Myocyte (in vitro differentiated cells): ENCODE data around the gene AURKAIP1. TPM values are rescaled to one million over a fixed set of nuclear protein-coding genes. Genes with fewer than 3 reads are reported as not detected.
A peak's percentile ranks its signal among the peaks of the same experiment; 100 is the strongest.

Experiments
- DNase-seq: peaks from one replicate; pipeline ENCODE4 v3.0.0-alpha.2; 2012; ENCODE audit warnings: low read depth
- total RNA-seq: library from RNA; depleted of rRNA; stranded (reverse); fragments of >200 nt; gene quantifications from 2 replicates; pipeline ENCODE4 v1.2.3, GENCODE V29; 2014

Gene AURKAIP1
- total RNA-seq, 1 donor from 2014 or later = 198 TPM

DNA sequence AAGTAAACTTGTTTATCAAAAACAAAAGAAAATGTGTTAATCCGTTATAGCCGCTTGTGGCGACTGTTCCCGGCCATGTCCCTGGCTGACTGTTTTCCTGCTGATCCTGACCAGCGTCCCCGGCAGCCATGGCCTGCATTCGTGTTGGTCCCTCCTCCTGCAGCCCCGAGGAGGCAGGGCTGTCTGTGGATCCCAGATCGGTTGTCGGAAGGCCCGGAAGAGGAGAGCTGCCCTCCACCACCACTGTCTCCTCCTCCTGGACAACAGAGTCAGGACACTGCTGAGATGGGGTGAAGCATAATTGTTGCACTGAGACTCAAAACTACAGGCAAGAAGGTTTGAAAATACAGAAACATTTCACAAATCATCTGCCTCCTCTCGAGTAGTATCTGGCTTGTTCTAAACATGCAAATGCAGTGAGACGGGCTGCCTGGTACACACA is 13.0 kb downstream of the AURKAIP1 start:
- DNase-seq = peak; percentile 89

DNA sequence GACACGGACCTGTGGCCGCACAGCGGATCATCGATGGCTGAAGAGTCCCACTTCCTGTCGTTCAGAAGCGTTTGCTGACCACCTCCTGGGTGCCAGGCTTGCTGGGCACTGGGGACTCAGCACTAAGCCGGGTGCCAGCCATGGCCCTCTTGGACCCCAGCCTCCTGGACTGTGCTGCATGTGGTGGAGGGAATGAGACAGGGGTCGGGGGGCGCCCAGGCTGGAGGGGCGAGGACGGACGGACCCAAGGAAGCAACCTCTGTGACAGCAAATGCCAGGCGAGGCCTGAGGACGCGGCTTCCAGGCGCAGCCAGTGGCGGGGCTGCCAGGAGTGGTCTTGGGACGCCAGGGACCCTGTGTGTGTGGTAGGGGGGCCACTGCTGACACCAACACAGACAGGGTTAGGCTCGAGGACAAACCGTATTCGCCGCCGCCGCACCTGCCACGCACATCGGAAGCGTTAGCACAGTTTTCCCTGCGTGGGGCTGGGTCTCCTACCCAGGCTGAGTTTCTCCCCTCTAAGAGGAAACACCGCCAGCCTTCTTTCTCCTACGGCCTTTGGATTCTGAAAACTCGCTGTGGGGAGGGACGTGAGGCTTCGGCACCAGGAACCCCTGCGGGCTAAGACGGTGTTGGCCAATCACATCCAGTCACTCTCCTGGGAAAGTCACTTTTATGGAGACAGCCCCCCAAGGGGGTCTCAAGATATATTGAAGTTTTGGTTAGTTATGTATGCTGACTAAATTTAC is 13.6 kb downstream of the AURKAIP1 start:
- DNase-seq = no peak

DNA sequence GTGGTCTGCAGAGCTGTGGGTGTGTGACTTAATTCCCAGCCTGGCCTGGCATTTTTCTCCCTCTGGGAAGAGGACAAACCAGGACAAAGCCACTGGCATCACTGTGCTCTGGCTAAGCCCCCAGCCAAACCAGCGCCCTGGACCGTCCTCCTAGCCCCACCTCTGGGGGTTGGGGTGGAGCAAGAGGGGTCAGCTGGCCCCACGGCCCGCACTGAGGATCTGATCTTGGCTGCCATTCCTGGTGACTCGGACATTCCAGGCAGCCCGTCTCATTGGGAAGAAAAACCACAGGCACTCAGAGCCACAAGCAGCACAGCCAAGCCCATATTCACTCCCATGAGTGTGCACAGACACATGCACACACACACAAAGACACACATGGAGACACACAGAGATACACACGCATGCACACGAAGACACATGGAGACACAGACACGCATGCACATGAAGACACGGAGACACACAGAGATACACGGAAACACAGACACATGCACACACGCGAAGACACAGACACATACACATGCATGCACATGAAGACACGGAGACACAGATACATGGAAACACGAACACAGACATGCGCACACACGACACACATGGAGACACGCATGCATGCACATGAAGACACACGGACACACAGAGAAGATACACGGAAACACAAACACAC is 14.4 kb downstream of the AURKAIP1 start:
- DNase-seq = peak; percentile 99

DNA sequence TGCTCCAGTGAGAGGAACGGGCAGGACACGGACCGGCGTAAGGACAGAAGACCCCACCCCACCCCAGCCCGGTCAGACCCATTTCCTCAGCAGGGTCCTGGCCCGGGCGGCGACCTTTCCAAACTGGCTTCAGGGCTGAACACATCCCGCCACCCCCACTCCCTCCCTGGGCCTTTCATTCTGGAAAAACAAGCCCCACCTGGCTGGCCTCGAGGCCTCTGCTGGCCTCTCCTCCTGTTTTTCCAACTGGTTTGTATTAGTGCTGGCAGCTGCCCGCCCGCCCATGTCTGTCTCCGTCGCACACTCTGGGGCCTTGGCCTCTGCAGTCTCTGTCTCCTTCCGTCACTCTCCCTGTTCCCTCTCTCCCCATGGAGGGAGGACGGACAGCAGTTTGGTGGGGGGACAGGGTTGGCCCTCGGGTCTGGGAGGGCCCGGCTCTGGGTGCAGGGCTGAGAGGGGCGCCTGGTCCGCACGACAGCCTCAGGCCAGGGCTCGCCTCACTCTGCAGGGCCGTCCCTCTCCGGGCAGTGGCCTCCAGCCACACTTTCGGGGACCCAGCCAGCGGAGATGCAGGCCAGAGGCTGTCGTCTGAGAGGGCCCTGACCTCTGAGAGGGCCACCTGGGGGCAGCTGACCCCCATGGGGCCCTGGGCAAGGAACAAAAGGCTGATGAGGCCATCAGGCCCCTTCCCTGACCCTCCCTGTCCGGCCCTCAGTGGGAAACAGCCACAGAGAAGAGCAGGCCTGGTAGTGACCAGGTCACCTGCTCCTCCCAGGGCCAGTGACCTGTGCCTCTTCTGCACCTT is 15.1 kb downstream of the AURKAIP1 start:
- peak; percentile 74 for DNase-seq

DNA sequence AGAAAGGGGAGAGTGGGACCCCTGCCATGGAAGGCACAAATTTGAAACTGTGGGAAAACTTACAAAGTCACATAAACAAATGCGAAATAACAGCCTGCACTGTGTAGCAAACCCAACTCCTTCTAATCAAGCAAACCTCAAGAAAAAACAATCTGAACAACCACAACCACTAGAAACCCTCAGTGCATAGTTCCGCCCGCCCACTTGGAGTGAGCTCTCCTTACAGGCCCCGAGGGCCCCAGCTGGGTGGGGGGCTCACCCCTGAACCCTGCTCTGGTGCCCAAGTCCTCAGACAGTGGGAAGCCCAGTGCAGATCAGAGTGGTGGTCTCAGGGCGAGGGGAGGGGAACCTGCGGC is 15.7 kb downstream of the AURKAIP1 start:
- peak; percentile 70 for DNase-seq

DNA sequence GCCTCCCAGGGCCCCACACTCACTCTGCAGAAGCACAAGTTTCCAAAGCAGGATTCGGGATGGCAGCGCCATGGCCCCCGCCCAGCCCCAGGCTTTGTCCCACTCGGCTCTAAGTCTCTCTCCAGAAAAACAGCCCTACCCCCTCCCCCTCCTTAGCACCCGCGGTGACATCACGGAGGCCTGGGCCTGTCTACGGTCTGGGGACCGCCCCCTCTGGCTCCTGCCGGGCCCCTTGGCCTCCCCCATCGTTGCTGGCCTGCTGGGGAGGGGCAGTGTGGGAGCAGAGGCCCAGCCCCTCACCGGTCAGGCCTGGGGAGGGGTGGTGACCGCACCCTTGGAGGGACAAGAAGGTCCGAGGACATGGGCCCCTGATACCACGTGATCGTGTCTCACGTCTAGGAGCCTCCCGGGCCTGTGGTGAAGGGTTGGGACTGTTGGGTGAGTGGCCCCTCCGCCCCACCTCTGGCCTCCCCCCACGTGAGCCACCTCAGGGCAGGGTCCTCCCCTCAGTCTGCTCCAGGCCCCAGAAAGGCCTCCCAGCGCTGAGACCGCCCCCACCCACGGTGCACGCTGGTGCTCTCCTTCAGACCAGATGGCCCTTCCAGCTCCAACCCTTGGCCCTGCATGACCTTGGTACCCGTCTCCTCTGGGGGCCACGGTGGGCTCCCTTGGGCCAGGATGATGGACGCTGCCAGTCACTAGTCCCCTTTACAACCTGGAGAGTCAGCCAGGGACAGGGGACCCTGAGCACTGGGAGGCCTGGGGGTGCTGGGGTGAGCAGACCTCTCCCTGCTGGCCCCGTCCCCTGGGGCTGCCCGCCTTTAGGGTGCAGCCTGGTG is 16.4 kb downstream of the AURKAIP1 start, which contains the start of gene MXRA8:
MXRA8 (minus strand) TSS at position 123 of the 839 bp plus-strand sequence; CDS start at position 72, 51 bp downstream.
- peak; percentile 90 for DNase-seq

DNA sequence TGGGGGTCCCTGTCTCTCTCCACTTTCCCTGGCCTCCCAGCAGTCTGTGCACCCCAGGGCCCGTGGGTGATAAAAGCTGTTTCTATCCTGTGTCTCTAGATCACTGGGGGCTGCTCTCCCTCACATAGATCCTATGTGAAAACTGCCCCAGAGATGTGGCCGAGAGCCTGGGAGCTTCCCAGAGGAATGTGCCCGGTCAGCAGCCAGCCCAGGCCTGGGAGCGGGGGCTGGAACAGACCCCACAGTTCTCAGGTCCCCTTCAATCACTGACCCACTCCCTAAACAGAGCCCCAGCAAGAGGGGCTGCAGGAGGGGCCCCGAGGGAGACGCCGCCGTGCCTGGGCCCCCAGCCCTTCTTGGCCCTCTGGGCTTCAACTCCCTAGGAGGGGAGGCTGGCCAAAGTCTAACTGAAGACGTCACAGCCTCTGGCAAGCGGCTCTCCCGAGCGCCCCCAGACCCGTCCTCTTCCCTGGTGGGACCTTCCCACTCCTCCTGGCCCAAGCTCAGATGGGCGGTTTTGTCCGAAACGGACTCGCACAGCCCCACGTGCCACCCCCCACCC is 17.1 kb downstream of the AURKAIP1 start:
- peak; percentile 39 for DNase-seq

DNA sequence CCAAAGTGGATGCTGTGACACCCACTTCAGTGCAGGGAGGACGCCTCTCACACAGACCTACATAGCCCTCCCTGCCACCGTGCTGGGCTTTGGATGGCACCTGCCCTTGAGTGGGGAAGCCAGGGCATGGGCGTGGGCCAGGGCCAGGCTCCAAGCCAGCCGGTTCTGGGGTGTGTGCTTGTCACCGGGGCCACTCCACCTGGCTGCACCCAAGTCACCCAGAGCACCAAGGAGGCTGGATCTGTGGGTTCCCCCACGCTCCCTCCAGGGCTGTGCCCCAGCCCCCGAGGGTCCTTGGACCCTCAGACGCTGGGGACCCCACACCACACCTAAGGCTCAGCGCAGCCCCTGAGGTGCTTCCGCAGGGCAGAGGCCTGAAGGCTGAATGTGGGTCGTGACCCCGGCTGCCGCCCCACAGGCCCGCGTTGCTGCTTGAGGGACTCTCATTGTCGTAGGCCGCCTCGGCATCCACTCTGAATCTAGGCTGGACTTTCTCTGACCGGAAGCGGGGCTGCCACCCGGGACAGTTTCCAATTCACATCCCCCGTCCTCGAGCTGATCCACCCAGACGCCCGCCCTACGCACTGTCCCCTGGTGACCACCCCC is 18.1 kb downstream of the AURKAIP1 start:
- DNase-seq = peak; percentile 38

DNA sequence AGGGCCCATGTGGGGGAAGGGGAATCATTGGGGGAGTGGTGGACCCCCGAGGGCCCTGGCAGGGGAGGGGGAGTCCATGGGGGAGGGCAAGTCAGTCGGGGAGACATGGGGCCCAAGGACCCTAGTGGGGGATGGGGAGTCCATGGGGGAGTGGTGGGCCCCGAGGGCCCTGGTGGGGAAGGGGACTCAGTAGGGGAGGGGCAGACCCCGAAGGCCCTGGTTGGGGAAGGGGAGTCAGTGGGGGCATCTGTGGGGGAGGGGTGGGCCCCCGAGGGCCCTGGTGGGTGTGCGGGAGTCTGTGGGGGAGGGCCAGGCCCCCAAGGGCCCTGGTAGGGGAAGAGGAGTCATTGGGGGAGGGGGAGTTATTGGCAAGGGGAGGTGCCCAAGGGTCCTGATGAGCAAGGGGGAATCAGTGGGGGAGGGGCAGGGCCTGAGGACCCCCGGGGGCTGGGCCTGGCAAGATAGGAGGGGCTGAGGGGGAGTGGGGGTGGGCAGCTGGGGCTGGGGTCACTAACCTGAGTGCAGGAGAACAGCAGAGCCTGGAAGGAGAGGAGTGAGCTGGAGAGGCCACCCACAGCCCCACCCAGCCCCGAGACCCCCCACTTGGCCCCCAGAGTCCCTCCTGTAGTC is 18.7 kb downstream of the AURKAIP1 start:
- DNase-seq = no peak

DNA sequence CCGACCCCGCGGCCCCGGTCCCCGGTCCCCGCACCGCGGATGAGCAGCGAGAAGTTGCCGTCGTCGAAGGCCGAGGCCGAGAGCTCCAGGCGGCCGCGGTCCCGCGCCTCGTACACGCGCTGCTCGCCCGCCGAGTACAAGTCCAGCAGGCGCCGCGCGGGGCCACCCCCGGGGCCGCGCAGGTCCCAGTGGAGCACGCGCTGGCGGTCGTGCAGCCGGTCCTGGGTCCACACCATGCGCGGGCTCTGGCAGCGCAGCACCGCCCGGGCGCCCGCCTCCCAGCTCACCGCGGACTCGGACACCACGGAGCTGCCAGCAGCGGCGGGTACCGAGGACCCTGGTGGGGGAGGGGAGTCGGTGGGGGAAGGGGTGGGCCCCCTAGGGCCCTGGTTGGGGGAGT is 19.6 kb downstream of the AURKAIP1 start:
- DNase-seq = no peak

DNA sequence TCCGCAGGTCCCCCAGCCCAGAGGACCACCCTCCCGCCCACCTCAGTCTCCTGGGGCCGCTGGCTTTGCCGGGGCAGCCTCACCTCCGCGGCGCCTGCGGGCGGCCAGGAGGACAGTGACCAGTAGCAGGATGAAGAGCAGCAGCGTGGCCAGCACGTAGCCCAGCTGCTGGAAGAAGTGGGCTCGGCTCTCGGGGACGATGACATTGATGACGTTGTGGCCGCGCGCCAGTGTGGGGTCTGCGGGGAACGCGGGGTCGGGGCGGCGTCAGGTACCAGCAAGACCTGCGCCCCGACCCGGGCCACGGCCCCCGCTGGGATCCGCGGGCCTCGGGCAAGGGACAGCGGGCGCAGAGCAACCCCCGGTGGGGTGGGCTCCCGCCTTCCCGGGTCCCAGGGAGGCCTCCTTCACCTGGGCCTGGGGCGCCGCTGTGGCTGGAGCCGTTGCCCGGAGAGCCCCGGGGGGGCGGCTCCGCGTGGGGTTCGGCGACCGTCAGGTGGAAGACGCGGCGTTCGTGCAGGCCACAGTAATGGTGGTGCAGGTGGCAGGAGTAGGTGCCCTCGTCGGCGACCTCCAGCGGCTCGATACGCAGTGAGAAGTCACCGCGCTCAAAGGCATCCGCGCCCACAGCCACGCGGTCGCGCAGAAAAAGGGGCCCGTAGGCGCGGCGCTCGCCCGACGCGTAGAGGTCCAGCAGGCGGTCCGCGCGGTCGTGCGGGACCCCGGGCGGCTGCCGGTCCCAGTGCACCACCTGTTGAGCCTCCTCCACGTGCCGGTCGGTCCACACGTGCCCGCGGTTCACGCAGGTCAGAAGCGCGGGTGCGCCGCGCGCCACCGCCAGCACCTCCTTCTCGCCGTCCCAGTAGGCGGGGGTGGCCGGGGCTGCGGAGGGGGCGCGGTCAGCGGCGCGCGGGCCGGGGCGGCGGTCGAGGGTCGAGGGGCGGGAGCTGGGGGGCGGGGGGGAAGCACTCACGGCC is 20.4 kb downstream of the AURKAIP1 start:
- DNase-seq = no peak

DNA sequence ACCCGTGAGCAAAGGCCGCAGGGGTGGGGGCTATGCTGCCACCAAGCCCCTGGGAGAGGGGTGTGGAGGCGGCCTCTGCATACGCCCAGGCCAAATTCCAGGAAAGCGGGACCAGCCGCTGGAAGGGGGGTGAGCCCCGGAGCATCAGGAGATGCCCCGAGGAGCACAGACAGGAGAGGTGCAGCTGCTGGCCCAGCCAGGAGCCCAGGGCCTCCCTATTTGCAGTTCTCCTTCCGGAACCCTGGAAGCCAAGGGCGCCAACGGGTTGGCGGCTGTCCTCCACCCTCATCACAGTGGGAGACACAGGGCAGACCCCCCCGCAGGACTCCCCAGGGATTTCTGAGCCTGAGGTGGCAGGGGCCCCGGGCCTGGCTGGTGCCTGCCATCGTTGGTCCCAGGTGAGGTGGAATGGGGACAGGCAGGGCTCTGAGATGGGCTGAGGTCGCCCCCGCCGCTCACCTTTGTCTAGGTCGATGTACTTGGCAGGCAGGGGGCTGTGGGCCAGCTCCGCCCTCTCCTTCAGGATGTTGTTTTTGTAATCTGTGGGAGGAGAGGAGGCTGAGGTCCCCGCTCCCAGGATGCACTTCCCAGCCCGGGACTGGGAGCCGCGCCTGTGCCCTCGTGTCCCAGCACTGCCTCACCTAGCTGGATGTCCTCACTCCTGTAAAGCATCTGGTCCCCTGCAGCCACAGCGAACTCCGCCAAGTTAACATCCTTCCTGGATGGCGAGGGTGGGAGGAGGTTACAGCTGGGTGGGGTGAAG is 21.4 kb downstream of the AURKAIP1 start:
- no peak for DNase-seq

DNA sequence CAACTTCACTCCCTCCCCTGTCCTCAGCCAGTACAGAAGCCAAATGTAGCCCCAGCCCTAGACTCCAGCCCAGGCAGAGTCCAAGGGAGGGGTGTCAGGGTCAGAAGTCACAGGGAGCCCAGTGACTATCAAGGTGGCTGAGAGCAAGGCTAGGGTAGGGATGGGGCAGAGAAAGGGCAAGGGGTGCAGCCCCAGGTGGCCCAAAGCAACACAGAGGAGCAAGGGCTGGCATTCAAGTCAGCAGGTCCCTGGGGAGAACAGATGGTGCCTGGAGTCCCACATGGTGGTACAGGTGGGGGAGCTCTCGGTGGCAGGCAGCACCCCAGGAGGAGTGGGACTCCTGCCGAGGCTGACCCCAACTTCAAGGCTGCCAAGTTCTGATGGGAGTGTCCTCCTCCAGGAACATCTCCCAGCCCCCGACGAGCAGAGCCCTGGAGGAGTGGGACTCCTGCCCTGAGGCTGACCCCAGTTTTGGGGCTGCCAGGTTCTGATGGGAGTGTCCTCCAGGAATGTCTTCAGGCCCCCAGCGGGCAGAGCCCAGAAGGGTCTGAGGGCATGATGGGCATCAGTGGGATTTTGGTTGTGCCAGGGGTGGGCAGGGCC is 22.1 kb downstream of the AURKAIP1 start:
- DNase-seq = no peak

DNA sequence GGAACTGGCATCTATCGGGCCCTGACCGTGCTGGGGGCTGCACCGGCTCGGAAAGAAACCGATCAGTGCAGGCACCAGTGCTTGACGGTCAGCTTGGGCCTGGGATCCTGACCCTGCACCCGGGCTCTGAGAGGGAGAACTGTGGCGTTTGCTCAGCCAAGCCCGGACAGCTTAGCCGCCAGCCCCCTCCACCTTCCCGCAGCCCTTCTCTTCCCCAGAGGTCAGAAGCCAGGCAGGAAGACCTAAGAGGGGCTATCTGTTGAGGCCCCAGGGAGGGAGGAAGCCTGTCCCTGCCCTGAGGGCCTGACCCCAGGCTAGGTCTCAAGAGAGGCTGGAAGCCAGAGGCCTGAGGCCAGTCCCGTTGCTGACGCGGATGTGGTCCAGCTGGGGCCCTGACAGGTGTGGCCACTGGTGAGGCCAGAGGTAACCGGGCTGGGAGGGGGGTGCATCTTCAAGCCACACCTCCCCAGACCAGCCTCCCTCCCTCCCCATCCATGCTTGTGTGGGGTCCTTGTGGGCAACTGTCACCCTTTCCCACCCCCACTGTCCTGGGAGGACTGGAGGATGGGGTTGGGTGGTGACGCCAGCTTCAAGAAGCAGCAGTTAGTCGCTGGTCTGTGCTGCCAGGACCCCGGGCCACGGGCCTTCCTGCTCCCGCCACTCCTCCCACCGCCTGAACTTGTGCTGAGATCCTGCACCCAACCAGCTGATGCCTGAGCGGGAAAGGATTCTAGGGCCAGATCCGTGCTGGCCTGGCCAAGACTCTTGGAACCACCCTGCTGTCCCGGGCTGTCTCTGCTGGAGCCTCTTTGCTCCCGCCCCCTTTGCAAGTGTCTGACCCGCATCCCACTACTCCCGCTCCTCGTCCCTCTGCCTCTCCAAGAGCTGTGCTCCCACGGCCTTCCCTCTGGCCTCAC is 23.2 kb downstream of the AURKAIP1 start:
- peak; percentile 55 for DNase-seq

DNA sequence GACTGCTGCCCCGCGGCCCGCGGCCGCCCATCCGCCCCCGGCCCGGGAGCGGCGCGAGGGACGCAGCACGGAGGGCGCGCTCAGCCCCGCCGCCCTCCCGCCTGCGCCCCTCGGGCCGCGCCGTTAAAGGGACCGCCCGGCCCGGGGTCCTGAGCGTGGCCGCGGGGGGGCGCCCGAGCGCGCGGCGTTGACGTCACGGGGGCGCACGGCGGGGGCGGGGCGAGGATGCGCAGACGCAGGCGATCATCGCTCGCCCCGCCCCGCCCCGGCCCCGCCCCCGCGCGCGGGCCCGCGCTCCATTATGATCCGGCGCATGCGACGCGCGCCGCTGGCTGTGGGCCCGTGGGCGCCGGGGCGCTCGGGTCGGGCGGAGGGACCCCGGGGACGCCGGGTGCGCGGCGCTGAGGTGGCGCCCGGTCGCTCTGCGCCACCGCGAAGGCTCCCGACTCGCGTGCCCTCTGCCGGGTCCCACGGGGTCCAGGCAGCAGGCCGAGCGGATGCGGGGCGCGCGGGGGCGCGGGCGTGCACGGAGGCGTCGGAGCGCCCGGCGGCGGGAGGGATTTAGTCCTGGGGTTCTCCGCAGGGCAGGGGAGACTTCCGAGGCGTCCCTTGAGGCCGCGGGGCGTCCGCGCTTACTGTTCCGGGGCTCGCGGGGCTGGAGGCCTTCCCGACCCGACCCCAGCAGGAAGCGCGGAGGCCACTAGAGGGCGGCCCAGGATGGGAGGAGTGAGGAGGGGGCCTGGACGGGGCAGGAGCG is 25.6 kb downstream of the AURKAIP1 start, which contains the start of gene DVL1:
DVL1 (minus strand) TSS at position 163 of the 757 bp plus-strand sequence. CDS start 353 bp downstream, outside the sequence.
- DNase-seq = peak; percentile 79
